ENCODE measurements around the gene CCDC28B.
"Not testable (repeated sequence)": the region's sequence is repeated elsewhere in the genome, so short reads cannot be mapped to it uniquely, and the experiment has no call there.

Gene CCDC28B

DNA sequence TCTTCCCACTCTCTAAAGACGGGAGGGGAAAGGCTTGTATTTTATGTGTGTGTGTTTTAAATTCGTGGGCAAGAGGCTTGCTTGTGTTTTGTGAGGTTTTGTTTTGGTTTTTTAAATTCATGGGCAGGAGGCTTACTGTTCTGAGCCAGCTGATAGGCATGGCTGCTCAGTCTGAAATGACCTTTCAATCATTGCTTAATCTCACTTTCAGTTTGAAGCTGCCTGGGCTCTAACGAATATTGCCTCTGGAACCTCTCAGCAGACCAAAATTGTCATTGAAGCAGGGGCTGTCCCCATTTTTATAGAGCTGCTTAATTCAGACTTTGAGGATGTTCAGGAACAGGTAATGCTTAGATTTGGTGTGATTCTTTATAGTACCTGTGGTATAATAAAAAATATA lies 41.2 kb upstream of the CCDC28B start:
- Histone ChIP-seq H3K27me3 (ENCODE audit: insufficient read depth, poor library complexity, severe bottlenecking) (no peaks in the 10 kb centered on the region), H3K27ac (replicated peaks) (no peak overlapping the region), H3K4me3 (replicated peaks; ENCODE audit: insufficient read depth, low read length) (no peak overlapping the region)
- TF ChIP-seq GABPA (IDR thresholded peaks at IDR 0.05; ENCODE audit: low read depth) (no peak), SPI1 (IDR thresholded peaks at IDR 0.05; ENCODE audit: borderline replicate concordance, low read depth) (no peak), POLR2AphosphoS5 (IDR thresholded peaks at IDR 0.05; ENCODE audit: low read depth) (no peak)
- TF ChIP-seq, protein P1, sequence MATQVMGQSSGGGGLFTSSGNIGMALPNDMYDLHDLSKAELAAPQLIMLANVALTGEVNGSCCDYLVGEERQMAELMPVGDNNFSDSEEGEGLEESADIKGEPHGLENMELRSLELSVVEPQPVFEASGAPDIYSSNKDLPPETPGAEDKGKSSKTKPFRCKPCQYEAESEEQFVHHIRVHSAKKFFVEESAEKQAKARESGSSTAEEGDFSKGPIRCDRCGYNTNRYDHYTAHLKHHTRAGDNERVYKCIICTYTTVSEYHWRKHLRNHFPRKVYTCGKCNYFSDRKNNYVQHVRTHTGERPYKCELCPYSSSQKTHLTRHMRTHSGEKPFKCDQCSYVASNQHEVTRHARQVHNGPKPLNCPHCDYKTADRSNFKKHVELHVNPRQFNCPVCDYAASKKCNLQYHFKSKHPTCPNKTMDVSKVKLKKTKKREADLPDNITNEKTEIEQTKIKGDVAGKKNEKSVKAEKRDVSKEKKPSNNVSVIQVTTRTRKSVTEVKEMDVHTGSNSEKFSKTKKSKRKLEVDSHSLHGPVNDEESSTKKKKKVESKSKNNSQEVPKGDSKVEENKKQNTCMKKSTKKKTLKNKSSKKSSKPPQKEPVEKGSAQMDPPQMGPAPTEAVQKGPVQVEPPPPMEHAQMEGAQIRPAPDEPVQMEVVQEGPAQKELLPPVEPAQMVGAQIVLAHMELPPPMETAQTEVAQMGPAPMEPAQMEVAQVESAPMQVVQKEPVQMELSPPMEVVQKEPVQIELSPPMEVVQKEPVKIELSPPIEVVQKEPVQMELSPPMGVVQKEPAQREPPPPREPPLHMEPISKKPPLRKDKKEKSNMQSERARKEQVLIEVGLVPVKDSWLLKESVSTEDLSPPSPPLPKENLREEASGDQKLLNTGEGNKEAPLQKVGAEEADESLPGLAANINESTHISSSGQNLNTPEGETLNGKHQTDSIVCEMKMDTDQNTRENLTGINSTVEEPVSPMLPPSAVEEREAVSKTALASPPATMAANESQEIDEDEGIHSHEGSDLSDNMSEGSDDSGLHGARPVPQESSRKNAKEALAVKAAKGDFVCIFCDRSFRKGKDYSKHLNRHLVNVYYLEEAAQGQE (IDR thresholded peaks at IDR 0.05; ENCODE audit: insufficient replicate concordance, low read depth) = no peak
- TF ChIP-seq, protein P2, sequence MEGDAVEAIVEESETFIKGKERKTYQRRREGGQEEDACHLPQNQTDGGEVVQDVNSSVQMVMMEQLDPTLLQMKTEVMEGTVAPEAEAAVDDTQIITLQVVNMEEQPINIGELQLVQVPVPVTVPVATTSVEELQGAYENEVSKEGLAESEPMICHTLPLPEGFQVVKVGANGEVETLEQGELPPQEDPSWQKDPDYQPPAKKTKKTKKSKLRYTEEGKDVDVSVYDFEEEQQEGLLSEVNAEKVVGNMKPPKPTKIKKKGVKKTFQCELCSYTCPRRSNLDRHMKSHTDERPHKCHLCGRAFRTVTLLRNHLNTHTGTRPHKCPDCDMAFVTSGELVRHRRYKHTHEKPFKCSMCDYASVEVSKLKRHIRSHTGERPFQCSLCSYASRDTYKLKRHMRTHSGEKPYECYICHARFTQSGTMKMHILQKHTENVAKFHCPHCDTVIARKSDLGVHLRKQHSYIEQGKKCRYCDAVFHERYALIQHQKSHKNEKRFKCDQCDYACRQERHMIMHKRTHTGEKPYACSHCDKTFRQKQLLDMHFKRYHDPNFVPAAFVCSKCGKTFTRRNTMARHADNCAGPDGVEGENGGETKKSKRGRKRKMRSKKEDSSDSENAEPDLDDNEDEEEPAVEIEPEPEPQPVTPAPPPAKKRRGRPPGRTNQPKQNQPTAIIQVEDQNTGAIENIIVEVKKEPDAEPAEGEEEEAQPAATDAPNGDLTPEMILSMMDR (IDR thresholded peaks at IDR 0.05; ENCODE audit: insufficient read depth, low read length) = no peak
- no peak for DNase-seq (ENCODE audit: low read depth in 1 of 2, low spot score in 1 of 2)

- Histone ChIP-seq H3K27ac (replicated peaks) (no peak overlapping the region), H3K4me3 (replicated peaks; ENCODE audit: insufficient read depth, low read length) (no peak overlapping the region), H3K27me3 (ENCODE audit: insufficient read depth, poor library complexity, severe bottlenecking) (no peaks in the 10 kb centered on the region)
- TF ChIP-seq SPI1 (IDR thresholded peaks at IDR 0.05; ENCODE audit: borderline replicate concordance, low read depth) (no peak), POLR2AphosphoS5 (IDR thresholded peaks at IDR 0.05; ENCODE audit: low read depth) (no peak), GABPA (IDR thresholded peaks at IDR 0.05; ENCODE audit: low read depth) (no peak)
- TF ChIP-seq, protein P2 (IDR thresholded peaks at IDR 0.05; ENCODE audit: insufficient read depth, low read length) = no peak
- TF ChIP-seq, protein P1 (IDR thresholded peaks at IDR 0.05; ENCODE audit: insufficient replicate concordance, low read depth) = no peak
- no peak for DNase-seq (ENCODE audit: low read depth in 1 of 2, low spot score in 1 of 2)
Measured at GRCh38 chr1:32163405-32163804, 37.0 kb upstream of the CCDC28B start.

GRCh38 chr1:32165633-32166032 lies 34.8 kb upstream of the CCDC28B start:
- DNase-seq (ENCODE audit: low read depth in 1 of 2, low spot score in 1 of 2); H3K4me3 ChIP-seq (replicated peaks; ENCODE audit: insufficient read depth, low read length); H3K27ac ChIP-seq (replicated peaks); H3K27me3 ChIP-seq (ENCODE audit: insufficient read depth, poor library complexity, severe bottlenecking): not testable (repeated sequence)

- no peak for TF ChIP-seq GABPA (IDR thresholded peaks at IDR 0.05; ENCODE audit: low read depth)
- TF ChIP-seq, protein P1 (IDR thresholded peaks at IDR 0.05; ENCODE audit: insufficient replicate concordance, low read depth) = no peak
- TF ChIP-seq POLR2AphosphoS5 (IDR thresholded peaks at IDR 0.05; ENCODE audit: low read depth) = no peak
- TF ChIP-seq SPI1 (IDR thresholded peaks at IDR 0.05; ENCODE audit: borderline replicate concordance, low read depth) = no peak
- TF ChIP-seq, protein P2 (IDR thresholded peaks at IDR 0.05; ENCODE audit: insufficient read depth, low read length) = no peak
- H3K27ac ChIP-seq (replicated peaks) = no peak overlapping the region
- no peak overlapping the region for H3K4me3 ChIP-seq (replicated peaks; ENCODE audit: insufficient read depth, low read length)
- no peak for DNase-seq (ENCODE audit: low read depth in 1 of 2, low spot score in 1 of 2)
- no peaks in the 10 kb centered on the region for H3K27me3 ChIP-seq (ENCODE audit: insufficient read depth, poor library complexity, severe bottlenecking)
Measured at GRCh38 chr1:32170991-32171390, 29.4 kb upstream of the CCDC28B start.

Data from HL-60 (cell line).